ENCODE measurements around the gene ZNF169.

DNA sequence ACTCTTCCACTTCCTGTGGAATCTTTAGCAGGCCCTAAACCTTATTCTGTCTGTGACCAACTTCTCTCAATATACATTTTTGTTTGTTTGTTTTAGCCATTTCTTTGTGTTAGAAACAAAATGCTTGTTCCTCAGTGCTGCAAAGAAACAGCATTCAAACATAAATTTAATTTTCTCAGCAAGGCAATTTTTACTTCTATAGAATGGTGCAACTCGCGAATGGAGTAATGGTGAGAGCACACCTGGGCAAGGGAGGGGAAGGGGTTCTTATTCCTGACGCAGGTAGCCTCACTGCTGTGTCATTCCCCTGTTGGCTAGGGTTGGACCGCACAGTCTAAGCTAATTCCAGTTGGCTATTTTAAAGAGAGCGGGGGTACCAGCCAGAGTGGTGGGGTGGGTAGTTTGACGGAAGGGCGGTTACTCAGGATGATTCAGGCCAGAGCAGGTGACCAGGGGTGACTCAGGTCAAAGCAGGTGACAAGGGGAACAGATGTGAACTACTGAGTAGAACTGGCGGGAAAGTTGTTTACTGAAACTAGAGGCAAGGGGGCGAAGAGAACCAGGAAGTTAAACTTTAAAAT lies 21.4 kb downstream of the ZNF169 start:
- TF ChIP-seq, protein P1, sequence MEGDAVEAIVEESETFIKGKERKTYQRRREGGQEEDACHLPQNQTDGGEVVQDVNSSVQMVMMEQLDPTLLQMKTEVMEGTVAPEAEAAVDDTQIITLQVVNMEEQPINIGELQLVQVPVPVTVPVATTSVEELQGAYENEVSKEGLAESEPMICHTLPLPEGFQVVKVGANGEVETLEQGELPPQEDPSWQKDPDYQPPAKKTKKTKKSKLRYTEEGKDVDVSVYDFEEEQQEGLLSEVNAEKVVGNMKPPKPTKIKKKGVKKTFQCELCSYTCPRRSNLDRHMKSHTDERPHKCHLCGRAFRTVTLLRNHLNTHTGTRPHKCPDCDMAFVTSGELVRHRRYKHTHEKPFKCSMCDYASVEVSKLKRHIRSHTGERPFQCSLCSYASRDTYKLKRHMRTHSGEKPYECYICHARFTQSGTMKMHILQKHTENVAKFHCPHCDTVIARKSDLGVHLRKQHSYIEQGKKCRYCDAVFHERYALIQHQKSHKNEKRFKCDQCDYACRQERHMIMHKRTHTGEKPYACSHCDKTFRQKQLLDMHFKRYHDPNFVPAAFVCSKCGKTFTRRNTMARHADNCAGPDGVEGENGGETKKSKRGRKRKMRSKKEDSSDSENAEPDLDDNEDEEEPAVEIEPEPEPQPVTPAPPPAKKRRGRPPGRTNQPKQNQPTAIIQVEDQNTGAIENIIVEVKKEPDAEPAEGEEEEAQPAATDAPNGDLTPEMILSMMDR (IDR thresholded peaks at IDR 0.05; ENCODE audit: extremely low read depth in 1 of 2, insufficient read depth in 1 of 2, low read depth in 1 of 2, low read length in 2 of 2) = no peak
- TF ChIP-seq POLR2A (IDR thresholded peaks at IDR 0.05; ENCODE audit: low read depth, low read length) = no peak
- TF ChIP-seq EZH2 (IDR thresholded peaks at IDR 0.05; ENCODE audit: borderline replicate concordance, low read depth, low read length, severe bottlenecking) = no peak
- TF ChIP-seq POLR2AphosphoS5 (IDR thresholded peaks at IDR 0.05; ENCODE audit: insufficient read depth, low read depth, low read length) = no peak
- TF ChIP-seq, protein P2, sequence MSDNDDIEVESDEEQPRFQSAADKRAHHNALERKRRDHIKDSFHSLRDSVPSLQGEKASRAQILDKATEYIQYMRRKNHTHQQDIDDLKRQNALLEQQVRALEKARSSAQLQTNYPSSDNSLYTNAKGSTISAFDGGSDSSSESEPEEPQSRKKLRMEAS (IDR thresholded peaks at IDR 0.05; ENCODE audit: insufficient read depth, insufficient read length) = no peak
- no peak for TF ChIP-seq FOS (IDR thresholded peaks at IDR 0.05; ENCODE audit: borderline replicate concordance, insufficient read depth, low read length)
- no peak for TF ChIP-seq GATA2 (IDR thresholded peaks at IDR 0.05; ENCODE audit: insufficient read depth, insufficient read length, low read depth, low read length)
- TF ChIP-seq JUN (IDR thresholded peaks at IDR 0.05; ENCODE audit: borderline replicate concordance, insufficient read depth, insufficient read length, low read depth) = no peak

Measured in endothelial cell of umbilical vein (primary cell).